CD14-positive monocyte (primary cell): ENCODE results near the gene RARRES1. TPM values are rescaled to one million over a fixed set of nuclear protein-coding genes. Genes with fewer than 3 reads are reported as not detected.

Experiments used
- DNase-seq, 3 donors: peaks; one replicate each; pipeline ENCODE4 v3.0.0-alpha.2; 2011 to 2022
- H2AFZ ChIP-seq: 2 replicates; pipeline ENCODE4 v1.6.0; 2012; ENCODE audit warnings: mild to moderate bottlenecking, low read depth, low read length, inconsistent platforms; ENCODE audit not compliant: insufficient read depth, poor library complexity, severe bottlenecking
- H3K27ac ChIP-seq, 2 donors: 1 replicate in 1 of 2; 2 replicates in 1 of 2; pipeline ENCODE4 v1.5.1; 2012 to 2013; ENCODE audit warnings: low read length in 2 of 2, control low read depth in 1 of 2, inconsistent platforms in 1 of 2, low read depth in 1 of 2, mild to moderate bottlenecking in 1 of 2
- H3K27me3 ChIP-seq, 2 donors: one replicate each; pipeline versions ENCODE4 v1.6.0 to v1.6.1; 2011 to 2013; ENCODE audit warnings: low read length in 2 of 2; ENCODE audit not compliant: control insufficient read depth in 2 of 2, insufficient read depth in 2 of 2
- H3K36me3 ChIP-seq, 2 donors: replicated peaks in 1 of 2; 1 replicate in 1 of 2; 2 replicates in 1 of 2; pipeline versions ENCODE4 v1.5.1 to v1.6.1; 2012 to 2013; ENCODE audit warnings: low read length in 2 of 2, control low read depth in 1 of 2, inconsistent platforms in 1 of 2, mild to moderate bottlenecking in 1 of 2; ENCODE audit not compliant: insufficient read depth in 2 of 2, control insufficient read depth in 1 of 2
- H3K4me1 ChIP-seq, 2 donors: 1 replicate in 1 of 2; 2 replicates in 1 of 2; pipeline versions ENCODE4 v1.5.1 to v1.6.1; 2012 to 2013; ENCODE audit warnings: low read length in 2 of 2, control low read depth in 1 of 2, inconsistent platforms in 1 of 2, mild to moderate bottlenecking in 1 of 2, moderate library complexity in 1 of 2; ENCODE audit not compliant: insufficient read depth in 2 of 2, control insufficient read depth in 1 of 2
- H3K4me2 ChIP-seq: replicated peaks from 2 replicates; pipeline ENCODE3; 2012; ENCODE audit warnings: low read length, moderate library complexity, mild to moderate bottlenecking; ENCODE audit not compliant: poor library complexity, severe bottlenecking; ENCODE audit errors: extremely low read depth
- H3K4me3 ChIP-seq, 3 experiments: fragments of 200-600 bp in 1 of 3; sonication (generic) in 1 of 3; replicated peaks in 1 of 3; 1 replicate in 2 of 3; 2 replicates in 1 of 3; pipeline ENCODE4 v1.5.1; 2011 to 2013; ENCODE audit warnings: low read length in 3 of 3, mild to moderate bottlenecking in 3 of 3, control low read depth in 2 of 3, low read depth in 2 of 3, inconsistent platforms in 1 of 3, moderate library complexity in 1 of 3
- H3K79me2 ChIP-seq: 2 replicates; pipeline ENCODE4 v1.6.0; 2012; ENCODE audit warnings: mild to moderate bottlenecking, control low read depth, inconsistent platforms, low read length, moderate library complexity; ENCODE audit not compliant: insufficient read depth
- H3K9ac ChIP-seq: 2 replicates; pipeline ENCODE4 v1.6.0; 2017; ENCODE audit warnings: low read length, mild to moderate bottlenecking; ENCODE audit not compliant: insufficient read depth, poor library complexity, severe bottlenecking
- H3K9me3 ChIP-seq, 2 donors: replicated peaks in 1 of 2; 1 replicate in 1 of 2; 2 replicates in 1 of 2; pipeline versions ENCODE4 v1.5.1 to v1.6.1; 2012 to 2013; ENCODE audit warnings: low read length in 2 of 2, control low read depth in 1 of 2; ENCODE audit not compliant: control insufficient read depth in 1 of 2, insufficient read depth in 1 of 2
- H4K20me1 ChIP-seq: 2 replicates; pipeline ENCODE4 v1.6.0; 2012; ENCODE audit warnings: mild to moderate bottlenecking, low read length, control low read depth, moderate library complexity; ENCODE audit not compliant: insufficient read depth
- H3K27ac Mint-ChIP-seq, 7 donors: one replicate each; pipeline ENCODE4 v1.8.0; 2020; ENCODE audit warnings: mild to moderate bottlenecking in 7 of 7, mixed read lengths in 7 of 7, moderate library complexity in 6 of 7, inconsistent platforms in 2 of 7
- H3K27me3 Mint-ChIP-seq, 3 donors: one replicate each; pipeline ENCODE4 v1.8.0; 2021 to 2022; ENCODE audit warnings: low read depth in 3 of 3, mild to moderate bottlenecking in 3 of 3, mixed read lengths in 3 of 3, moderate library complexity in 3 of 3, inconsistent platforms in 1 of 3
- H3K36me3 Mint-ChIP-seq, 2 donors: one replicate each; pipeline ENCODE4 v1.8.0; 2020; ENCODE audit warnings: mixed read lengths in 2 of 2, inconsistent platforms in 1 of 2, mild to moderate bottlenecking in 1 of 2
- H3K4me1 Mint-ChIP-seq: one replicate; pipeline ENCODE4 v1.8.0; 2020; ENCODE audit warnings: mild to moderate bottlenecking, mixed read lengths
- H3K4me3 Mint-ChIP-seq, 2 donors: one replicate each; pipeline ENCODE4 v1.8.0; 2020; ENCODE audit warnings: mild to moderate bottlenecking in 2 of 2, mixed read lengths in 2 of 2, moderate library complexity in 1 of 2
- H3K9me3 Mint-ChIP-seq, 7 donors: one replicate each; pipeline ENCODE4 v1.8.0; 2020 to 2022; ENCODE audit warnings: mixed read lengths in 7 of 7, mild to moderate bottlenecking in 6 of 7, moderate library complexity in 6 of 7, inconsistent platforms in 2 of 7
- WGBS: methylation state at CpG from one replicate; pipeline ENCODE4 v1.1.5; 2013; ENCODE audit warnings: missing lambda C conversion rate; ENCODE audit not compliant: insufficient coverage; 5-methylcytosine and 5-hydroxymethylcytosine counted together
- intact Hi-C, 2 donors: fragments of 100-400 bp; cut with micrococcal nuclease; formaldehyde crosslinking; loops; one replicate each; pipeline versions ENCODE4 v1.15.0 to v1.15.1; 2023
- polyA plus RNA-seq, 3 donors: library from polyadenylated mRNA; depleted of rRNA in 1 of 3; unstranded in 2 of 3; stranded (reverse) in 1 of 3; fragments of 300-500 nt in 2 of 3; fragments of >200 nt in 1 of 3; fragmentation: Illumina TruSeq in 2 of 3; gene quantifications; 1 replicate in 2 of 3; 2 replicates in 1 of 3; pipeline ENCODE4 v1.2.3, GENCODE V29; 2012 to 2021
- TF ChIP-seq, protein P1 (sequence below): fragments of 200-600 bp; IDR thresholded peaks from one replicate; pipeline ENCODE4 v1.8.0; 2022; ENCODE audit warnings: antibody characterized with exemption, mild to moderate bottlenecking

Gene RARRES1
- polyA plus RNA-seq, 3 donors, result not detected

DNA sequence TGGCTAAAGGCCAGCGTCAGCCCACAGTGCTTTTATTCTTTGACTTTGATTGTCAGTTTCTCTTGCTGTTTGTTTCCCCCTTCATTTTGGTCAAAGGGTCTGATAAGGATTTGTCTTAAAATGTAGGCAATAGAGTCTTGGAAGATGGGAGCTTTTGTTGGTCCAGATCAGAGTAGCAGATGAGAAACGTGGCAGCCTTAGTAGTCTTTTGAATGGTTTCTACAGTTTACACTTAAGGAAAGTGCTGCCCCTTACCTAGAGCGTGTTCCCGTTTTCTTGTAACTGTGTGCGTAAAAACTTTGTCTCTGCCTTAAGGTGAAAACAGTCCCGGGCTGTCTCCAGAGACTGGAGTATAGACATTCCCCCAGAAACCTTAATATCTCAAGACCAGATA, 60.4 kb downstream of the RARRES1 start:
- Mint-ChIP-seq H3K27ac (peak overlapping the region in 3 of 7 donors; percentile 21 to 89 (median 74)), H3K27me3 (no peaks in the 10 kb centered on the region), H3K4me1 (peaks cover 19% of the 10 kb centered on the region), H3K9me3 (no peaks in the 10 kb centered on the region), H3K4me3 (peak overlapping the region; percentile 92 to 97), H3K36me3 (peaks cover 40 to 43% of the 10 kb centered on the region in 2 donors)
- peak overlapping the region; percentile 89 for H2AFZ ChIP-seq
- peak overlapping the region; percentile 67 for H3K9ac ChIP-seq
- peaks cover 13 to 16% of the 10 kb centered on the region in 2 donors for H3K4me1 ChIP-seq
- H3K27ac ChIP-seq, result peak overlapping the region; percentile 35 to 83
- DNase-seq, result no peak
- TF ChIP-seq, protein P1, sequence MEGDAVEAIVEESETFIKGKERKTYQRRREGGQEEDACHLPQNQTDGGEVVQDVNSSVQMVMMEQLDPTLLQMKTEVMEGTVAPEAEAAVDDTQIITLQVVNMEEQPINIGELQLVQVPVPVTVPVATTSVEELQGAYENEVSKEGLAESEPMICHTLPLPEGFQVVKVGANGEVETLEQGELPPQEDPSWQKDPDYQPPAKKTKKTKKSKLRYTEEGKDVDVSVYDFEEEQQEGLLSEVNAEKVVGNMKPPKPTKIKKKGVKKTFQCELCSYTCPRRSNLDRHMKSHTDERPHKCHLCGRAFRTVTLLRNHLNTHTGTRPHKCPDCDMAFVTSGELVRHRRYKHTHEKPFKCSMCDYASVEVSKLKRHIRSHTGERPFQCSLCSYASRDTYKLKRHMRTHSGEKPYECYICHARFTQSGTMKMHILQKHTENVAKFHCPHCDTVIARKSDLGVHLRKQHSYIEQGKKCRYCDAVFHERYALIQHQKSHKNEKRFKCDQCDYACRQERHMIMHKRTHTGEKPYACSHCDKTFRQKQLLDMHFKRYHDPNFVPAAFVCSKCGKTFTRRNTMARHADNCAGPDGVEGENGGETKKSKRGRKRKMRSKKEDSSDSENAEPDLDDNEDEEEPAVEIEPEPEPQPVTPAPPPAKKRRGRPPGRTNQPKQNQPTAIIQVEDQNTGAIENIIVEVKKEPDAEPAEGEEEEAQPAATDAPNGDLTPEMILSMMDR, result no peak
- H3K27me3 ChIP-seq, result no peaks in the 10 kb centered on the region
- no peaks in the 10 kb centered on the region for H4K20me1 ChIP-seq
- no peaks in the 10 kb centered on the region for H3K9me3 ChIP-seq
- intact Hi-C loops, result no loop called here
- peaks cover 4% of the 10 kb centered on the region for H3K79me2 ChIP-seq
- peak overlapping the region; percentile 45 to 87 (median 56) for H3K4me3 ChIP-seq
- H3K4me2 ChIP-seq, result peak overlapping the region; percentile 81
- peaks cover 30 to 34% of the 10 kb centered on the region in 2 donors for H3K36me3 ChIP-seq
- WGBS, result 0% methylated on average over 4 of the region's 6 CpGs

DNA sequence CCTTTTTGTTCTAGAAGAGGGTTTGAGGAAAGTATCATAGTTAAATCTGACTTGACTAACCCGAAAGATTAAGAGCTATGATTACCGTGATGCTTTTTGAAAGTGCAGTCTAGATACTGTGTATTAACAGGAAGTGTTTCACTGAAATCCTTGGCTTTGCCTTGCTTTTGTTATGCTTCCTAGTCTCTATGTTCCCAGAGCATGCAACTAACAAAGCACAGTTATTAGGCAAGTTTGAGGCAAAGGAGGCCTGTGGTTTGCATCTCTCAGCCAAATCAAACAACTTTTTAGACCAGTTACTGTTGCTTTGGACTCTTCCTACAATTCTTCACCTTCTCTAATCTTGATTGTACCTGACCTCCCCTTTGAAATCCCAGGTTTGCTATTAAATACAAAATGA, 63.8 kb downstream of the RARRES1 start:
- H4K20me1 ChIP-seq, result no peaks in the 10 kb centered on the region
- Mint-ChIP-seq H3K4me3 (no peak overlapping the region), H3K9me3 (no peaks in the 10 kb centered on the region), H3K27ac (no peak overlapping the region), H3K27me3 (no peaks in the 10 kb centered on the region), H3K4me1 (peaks cover 19% of the 10 kb centered on the region), H3K36me3 (peaks cover 65% of the 10 kb centered on the region in 2 donors)
- TF ChIP-seq, protein P1, result no peak
- H3K79me2 ChIP-seq, result peaks cover 4% of the 10 kb centered on the region
- H3K4me3 ChIP-seq, result no peak overlapping the region
- H3K4me1 ChIP-seq, result peaks cover 13 to 16% of the 10 kb centered on the region in 2 donors
- no peak overlapping the region for H3K9ac ChIP-seq
- no CpG with 5 or more reads among the region's 2 CpGs for WGBS
- intact Hi-C loops, result no loop called here
- H3K27ac ChIP-seq, result no peak overlapping the region
- H3K36me3 ChIP-seq, result peaks cover 61 to 66% of the 10 kb centered on the region in 2 donors
- no peak overlapping the region for H3K4me2 ChIP-seq
- H2AFZ ChIP-seq, result no peak overlapping the region
- no peak for DNase-seq
- H3K9me3 ChIP-seq, result no peaks in the 10 kb centered on the region
- H3K27me3 ChIP-seq, result no peaks in the 10 kb centered on the region
